HepG2 (cell line): Measurements from ENCODE around the gene ENO2. TPM values are rescaled to one million over a fixed set of nuclear protein-coding genes. Genes with fewer than 3 reads are reported as not detected.
A peak's percentile ranks its signal among the peaks of the same experiment; 100 is the strongest.

Experiments used
- ATAC-seq: fragments of 200-7000 bp; cut with Tn5 transposase; 3 replicates; pipeline ENCODE4 v1.9.1; 2020; ENCODE audit warnings: mild to moderate bottlenecking, moderate library complexity
- BruUV-seq: library from RNA; stranded (reverse); fragments of 400-500 nt; replicated peaks from 2 replicates; lab custom pipeline; 2021; lab: Mats Ljungman, UMichigan
- CTCF ChIA-PET: fragments of 300-600 bp; formaldehyde crosslinking; extraction: SDS; loops from one replicate; lab custom pipeline; 2021; ENCODE audit warnings: low total read pairs, inconsistent platforms, low intra/inter-chr PET ratio; lab: Yijun Ruan, JAX
- POLR2A ChIA-PET: fragments of 350-600 bp; sonication (Branson Sonifier 250); formaldehyde crosslinking; loops from one replicate; lab custom pipeline; 2020; ENCODE audit warnings: antibody characterized with exemption, inconsistent platforms; lab: Yijun Ruan, JAX
- DNase-seq: peaks from one replicate; pipeline ENCODE4 v3.0.0-alpha.2; 2015; ENCODE audit warnings: low spot score
- FAIRE-seq: peaks from 3 replicates; lab custom pipeline; 2011; peaks lifted over from hg19 to GRCh38; lab: Jason Lieb, UNC
- H2AFZ ChIP-seq: one replicate; pipeline ENCODE4 v1.6.1; 2011; ENCODE audit warnings: low read length, inconsistent platforms
- H3K27ac ChIP-seq: fragments of 300-600 bp; 3 replicates; pipeline ENCODE4 v1.8.0; 2011; ENCODE audit warnings: mixed run types, mild to moderate bottlenecking, mixed read lengths, low read length, inconsistent platforms; ENCODE audit not compliant: insufficient read depth; ENCODE audit errors: extremely low read length
- H3K27me3 ChIP-seq, 2 experiments: fragments of 200-600 bp in 1 of 2; 2 replicates in 1 of 2; 3 replicates in 1 of 2; pipeline versions ENCODE4 v1.6.0 to v1.8.0; 2011; ENCODE audit warnings: low read length in 2 of 2, mild to moderate bottlenecking in 2 of 2, moderate library complexity in 2 of 2, inconsistent platforms in 1 of 2; ENCODE audit not compliant: insufficient read depth in 2 of 2, control insufficient read depth in 1 of 2
- H3K36me3 ChIP-seq, 2 experiments: fragments of 200-600 bp in 1 of 2; replicated peaks in 1 of 2; 2 replicates in 1 of 2; 3 replicates in 1 of 2; pipeline versions ENCODE4 v1.5.1 to v1.8.0; 2011; ENCODE audit warnings: low read length in 2 of 2, inconsistent platforms in 1 of 2; ENCODE audit not compliant: insufficient read depth in 2 of 2, control insufficient read depth in 1 of 2
- H3K4me1 ChIP-seq: 2 replicates; pipeline ENCODE4 v1.5.1; 2012; ENCODE audit warnings: low read length, inconsistent platforms; ENCODE audit not compliant: insufficient read depth
- H3K4me2 ChIP-seq: 2 replicates; pipeline ENCODE4 v1.6.0; 2011; ENCODE audit warnings: low read depth, low read length, inconsistent platforms
- H3K4me3 ChIP-seq, 3 experiments: fragments of 200-600 bp in 1 of 3; sonication (generic), shearing (Covaris generic) in 1 of 3; replicated peaks in 1 of 3; 2 replicates each; pipeline ENCODE4 v1.5.1; 2011 to 2016; ENCODE audit warnings: low read length in 3 of 3, inconsistent platforms in 2 of 3, low read depth in 2 of 3, mild to moderate bottlenecking in 2 of 3, control low read depth in 1 of 3, mixed read lengths in 1 of 3; ENCODE audit not compliant: insufficient read depth in 1 of 3
- H3K79me2 ChIP-seq: one replicate; pipeline ENCODE4 v1.6.1; 2011; ENCODE audit warnings: low read length, inconsistent platforms; ENCODE audit not compliant: insufficient read depth
- H3K9ac ChIP-seq: 2 replicates; pipeline ENCODE4 v1.6.0; 2011; ENCODE audit warnings: mild to moderate bottlenecking, low read depth, low read length, inconsistent platforms; ENCODE audit not compliant: insufficient read depth
- H3K9me3 ChIP-seq: 2 replicates; pipeline ENCODE4 v1.5.1; 2012; ENCODE audit warnings: mild to moderate bottlenecking, low read length
- H4K20me1 ChIP-seq: 2 replicates; pipeline ENCODE4 v1.6.0; 2011; ENCODE audit warnings: inconsistent platforms, mild to moderate bottlenecking, low read length, moderate library complexity; ENCODE audit not compliant: insufficient read depth
- CENPT ChIP-seq: sonication (generic); formaldehyde crosslinking; IDR thresholded peaks from 2 replicates; pipeline ENCODE4 v1.8.0; 2022; ENCODE audit warnings: low read depth, mild to moderate bottlenecking, moderate library complexity, missing genetic modification reagents
- FOXK1 ChIP-seq: sonication (generic); formaldehyde crosslinking; IDR thresholded peaks from 2 replicates; pipeline ENCODE4 v1.4.0; 2020; ENCODE audit warnings: low read depth, missing genetic modification reagents, borderline replicate concordance
- MED1 ChIP-seq: sonication (generic); formaldehyde crosslinking; IDR thresholded peaks from 2 replicates; pipeline ENCODE4 v1.4.0; 2020; ENCODE audit warnings: missing genetic modification reagents
- MEIS2 ChIP-seq: sonication (generic); formaldehyde crosslinking; IDR thresholded peaks from 2 replicates; pipeline ENCODE4 v1.9.0; 2021; ENCODE audit warnings: mild to moderate bottlenecking, missing genetic modification reagents
- STAT6 ChIP-seq: sonication (generic); formaldehyde crosslinking; IDR thresholded peaks from 2 replicates; pipeline ENCODE4 v1.4.0; 2020; ENCODE audit warnings: missing genetic modification reagents, mild to moderate bottlenecking, borderline replicate concordance
- USF2 ChIP-seq, 2 experiments: sonication (generic) in 1 of 2; formaldehyde crosslinking in 1 of 2; IDR thresholded peaks; 2 replicates each; pipeline versions ENCODE4 v1.5.1 to v1.6.1; 2011 to 2020; ENCODE audit warnings: borderline replicate concordance in 1 of 2, low read depth in 1 of 2, low read length in 1 of 2, mild to moderate bottlenecking in 1 of 2, missing genetic modification reagents in 1 of 2, moderate library complexity in 1 of 2
- WGBS: methylation state at CpG from one replicate; pipeline ENCODE4 v1.1.6; 2017; ENCODE audit warnings: low lambda C conversion rate; 5-methylcytosine and 5-hydroxymethylcytosine counted together
- in situ Hi-C: cut with HindIII; loops from 2 replicates; pipeline ENCODE4 v1.10.0; 2017; ENCODE audit warnings: low pct_unique_long_range_greater_than_20kb; ENCODE audit not compliant: extremely low pct_ligation_motif_present
- intact Hi-C: fragments of 100-400 bp; cut with micrococcal nuclease; formaldehyde crosslinking; loops from one replicate; pipeline ENCODE4 v1.10.0; 2022; ENCODE audit not compliant: unreplicated experiment
- polyA plus RNA-seq, 8 experiments: library from polyadenylated mRNA; depleted of rRNA in 3 of 8; stranded (reverse) in 7 of 8; unstranded in 1 of 8; fragments of >200 nt; fragmentation: Illumina TruSeq in 4 of 8; extraction: Trizol in 4 of 8; gene quantifications; 2 replicates each; pipeline versions ENCODE4 v1.2.1 to v1.2.3, GENCODE V29; 2011 to 2016; ENCODE audit warnings: low read depth in 4 of 8, missing spikeins in 1 of 8, mixed read lengths in 1 of 8; ENCODE audit not compliant: insufficient read depth in 1 of 8
- total RNA-seq, 5 experiments: library from RNA; depleted of rRNA; stranded (reverse); fragments of >200 nt; fragmentation: Illumina TruSeq; extraction: Trizol; gene quantifications; 2 replicates each; pipeline ENCODE4 v1.2.3, GENCODE V29; 2016; ENCODE audit warnings: low read depth in 1 of 5
- TF ChIP-seq, protein P1 (sequence below): sonication (generic); formaldehyde crosslinking; IDR thresholded peaks from 2 replicates; pipeline ENCODE4 v1.5.0; 2020; ENCODE audit warnings: mild to moderate bottlenecking, missing genetic modification reagents, moderate library complexity

Gene ENO2
- total and polyA plus RNA-seq, 2 of the 13 experiments (the other 11 are each of a cell fraction or from before 2014, with no cell fraction given) = 19.3 to 136 TPM

- 92% methylated on average over 13 of the region's 26 CpGs for WGBS
- no peaks in the 10 kb centered on the region for H4K20me1 ChIP-seq
- no peaks in the 10 kb centered on the region for H3K79me2 ChIP-seq
- H3K9ac ChIP-seq = no peak overlapping the region
- H3K36me3 ChIP-seq = no peaks in the 10 kb centered on the region; a peak in 1 of 5 replicates
- no peak for ATAC-seq
- H3K4me1 ChIP-seq = peaks cover 33% of the 10 kb centered on the region
- POLR2A ChIA-PET = interaction anchor here (3.4 to 8.0 kb wide), 2 partner anchors 14 to 58 kb away, joined by 16 to 180 read pairs; partner anchors contain the start of genes C12orf57, LPCAT3 and RNU7-1
- no peaks in the 10 kb centered on the region for H3K27me3 ChIP-seq
- no peak for FAIRE-seq
- H3K9me3 ChIP-seq = no peaks in the 10 kb centered on the region
- H2AFZ ChIP-seq = no peak overlapping the region
- H3K4me3 ChIP-seq = no peak overlapping the region
- BruUV-seq = no TSS peak
- in situ Hi-C loops = no loop called here
- no peak overlapping the region for H3K4me2 ChIP-seq
- CTCF ChIA-PET = no interaction called here
- intact Hi-C loops = no loop called here
- DNase-seq = no peak
- TF ChIP-seq CENPT (CRISPR knock-in tag) = no peak
- TF ChIP-seq, all 625 proteins: peak for 0
- no peak overlapping the region for H3K27ac ChIP-seq
Measured at GRCh38 chr12:6959805-6960592, 45.6 kb downstream of the ENO2 start.

DNA sequence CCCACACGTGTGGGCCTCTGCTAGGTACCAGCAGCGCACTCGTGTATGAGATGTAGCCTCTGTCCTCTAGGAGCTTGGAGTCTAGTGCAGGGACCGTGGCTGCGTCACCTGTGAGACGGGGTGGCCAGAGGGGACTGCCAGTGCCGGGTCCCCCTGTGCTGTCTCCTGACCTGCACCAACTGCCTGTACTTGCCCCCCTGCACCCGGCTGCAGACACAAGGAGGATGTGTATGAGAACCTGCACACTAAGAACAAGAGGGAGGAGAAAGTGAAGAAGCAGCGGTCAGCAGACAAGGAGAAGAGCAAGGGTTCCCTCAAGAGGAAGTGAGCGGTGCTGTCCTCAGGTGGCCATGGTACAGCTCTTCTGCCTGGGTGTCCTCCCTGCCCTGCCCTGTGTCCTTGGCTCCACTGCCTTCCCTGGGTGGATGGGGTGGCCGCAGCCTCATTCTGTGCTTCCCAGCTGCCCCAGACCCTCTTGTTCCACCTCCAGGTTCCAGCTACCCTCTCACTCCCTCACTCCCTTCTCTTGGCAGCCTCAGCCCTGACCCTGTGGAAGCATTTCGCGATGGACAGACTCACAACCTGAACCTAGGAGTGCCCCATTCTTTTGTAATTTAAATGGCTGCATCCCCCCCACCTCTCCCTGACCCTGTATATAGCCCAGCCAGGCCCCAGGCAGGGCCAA is 46.4 kb downstream of the ENO2 start:
- no peak overlapping the region for H3K4me3 ChIP-seq
- DNase-seq (no peak), FAIRE-seq (no peak), ATAC-seq (no peak)
- CTCF ChIA-PET = no interaction called here
- H3K36me3 ChIP-seq = peaks cover 4 to 7% of the 10 kb centered on the region in 2 experiments
- no peaks in the 10 kb centered on the region for H4K20me1 ChIP-seq
- intact Hi-C loops (no loop called here), in situ Hi-C loops (no loop called here)
- H2AFZ ChIP-seq = no peak overlapping the region
- H3K27ac ChIP-seq = no peak overlapping the region
- no peaks in the 10 kb centered on the region for H3K9me3 ChIP-seq
- H3K27me3 ChIP-seq = no peaks in the 10 kb centered on the region
- H3K4me2 ChIP-seq = no peak overlapping the region
- POLR2A ChIA-PET = interaction anchor here (1.7 to 8.0 kb wide), 3 partner anchors 15 to 57 kb away, joined by 6 to 180 read pairs (median 16); partner anchors contain the start of genes C12orf57, LPCAT3 and RNU7-1
- 96% methylated on average over 13 of the region's 13 CpGs for WGBS
- H3K4me1 ChIP-seq = peaks cover 39% of the 10 kb centered on the region
- H3K79me2 ChIP-seq = no peaks in the 10 kb centered on the region
- no TSS peak for BruUV-seq
- H3K9ac ChIP-seq = no peak overlapping the region; the same call in 1 of the 2 replicates
- TF ChIP-seq, protein P1, sequence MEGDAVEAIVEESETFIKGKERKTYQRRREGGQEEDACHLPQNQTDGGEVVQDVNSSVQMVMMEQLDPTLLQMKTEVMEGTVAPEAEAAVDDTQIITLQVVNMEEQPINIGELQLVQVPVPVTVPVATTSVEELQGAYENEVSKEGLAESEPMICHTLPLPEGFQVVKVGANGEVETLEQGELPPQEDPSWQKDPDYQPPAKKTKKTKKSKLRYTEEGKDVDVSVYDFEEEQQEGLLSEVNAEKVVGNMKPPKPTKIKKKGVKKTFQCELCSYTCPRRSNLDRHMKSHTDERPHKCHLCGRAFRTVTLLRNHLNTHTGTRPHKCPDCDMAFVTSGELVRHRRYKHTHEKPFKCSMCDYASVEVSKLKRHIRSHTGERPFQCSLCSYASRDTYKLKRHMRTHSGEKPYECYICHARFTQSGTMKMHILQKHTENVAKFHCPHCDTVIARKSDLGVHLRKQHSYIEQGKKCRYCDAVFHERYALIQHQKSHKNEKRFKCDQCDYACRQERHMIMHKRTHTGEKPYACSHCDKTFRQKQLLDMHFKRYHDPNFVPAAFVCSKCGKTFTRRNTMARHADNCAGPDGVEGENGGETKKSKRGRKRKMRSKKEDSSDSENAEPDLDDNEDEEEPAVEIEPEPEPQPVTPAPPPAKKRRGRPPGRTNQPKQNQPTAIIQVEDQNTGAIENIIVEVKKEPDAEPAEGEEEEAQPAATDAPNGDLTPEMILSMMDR (CRISPR knock-in tag) = peak; percentile 38
- TF ChIP-seq MED1 (CRISPR knock-in tag) (no peak), FOXK1 (CRISPR knock-in tag) (no peak), MEIS2 (CRISPR knock-in tag) (no peak), STAT6 (CRISPR knock-in tag) (no peak), USF2 (IDR thresholded peaks at IDR 0.05; ENCODE audit: low read depth, low read length) (no peak), USF2 (CRISPR knock-in tag; IDR thresholded peaks at IDR 0.05; ENCODE audit: borderline replicate concordance) (no peak)
